SK-N-SH treated with all-trans-retinoic acid at 6 μM for 48 hours (cell line): ENCODE data around the gene RUNDC1.

ENCODE experiments used
- ATAC-seq: fragments of 200-7000 bp; cut with Tn5 transposase; 3 replicates; pipeline ENCODE4 v1.9.1; 2020; ENCODE audit warnings: mild to moderate bottlenecking, moderate library complexity
- ARNTL ChIP-seq: fragments of 450-650 bp; formaldehyde crosslinking; IDR thresholded peaks from 2 replicates; pipeline ENCODE4 v1.5.0; 2020; ENCODE audit warnings: low read depth, mild to moderate bottlenecking, moderate library complexity, borderline replicate concordance
- BACH2 ChIP-seq: fragments of 250-450 bp; sonication (Bioruptor Pico); IDR thresholded peaks from 2 replicates; pipeline ENCODE4 v1.9.0; 2021; ENCODE audit warnings: mild to moderate bottlenecking, borderline replicate concordance
- CSDC2 ChIP-seq: fragments of 250-450 bp; sonication (Bioruptor Pico); IDR thresholded peaks from 2 replicates; pipeline ENCODE4 v1.5.0; 2020; ENCODE audit warnings: mild to moderate bottlenecking, moderate library complexity
- ESRRG ChIP-seq: fragments of 250-450 bp; sonication (Bioruptor Pico); IDR thresholded peaks from 2 replicates; pipeline ENCODE4 v1.6.1; 2021; ENCODE audit warnings: mild to moderate bottlenecking
- GLIS3 ChIP-seq: fragments of 250-450 bp; sonication (Bioruptor Pico); IDR thresholded peaks from 2 replicates; pipeline ENCODE4 v1.5.0; 2020; ENCODE audit warnings: mild to moderate bottlenecking, moderate library complexity
- ISL1 ChIP-seq: fragments of 250-450 bp; sonication (Bioruptor Pico); IDR thresholded peaks from 2 replicates; pipeline ENCODE4 v2.1.2; 2022; ENCODE audit warnings: mild to moderate bottlenecking, moderate library complexity
- PPARA ChIP-seq: fragments of 250-450 bp; sonication (Bioruptor Pico); IDR thresholded peaks from 2 replicates; pipeline ENCODE4 v1.5.0; 2020; ENCODE audit warnings: mild to moderate bottlenecking, borderline replicate concordance
- RARB ChIP-seq: fragments of 250-450 bp; sonication (Bioruptor Pico); IDR thresholded peaks from 2 replicates; pipeline ENCODE4 v1.8.0; 2021; ENCODE audit warnings: mild to moderate bottlenecking, moderate library complexity
- SNAI2 ChIP-seq: fragments of 250-450 bp; sonication (Bioruptor Pico); IDR thresholded peaks from 2 replicates; pipeline ENCODE4 v1.5.0; 2020; ENCODE audit warnings: mild to moderate bottlenecking, moderate library complexity
- TCF4 ChIP-seq: fragments of 250-450 bp; sonication (Bioruptor Pico); IDR thresholded peaks from 2 replicates; pipeline ENCODE4 v1.8.0; 2021; ENCODE audit warnings: mild to moderate bottlenecking, moderate library complexity, borderline replicate concordance
- TOX ChIP-seq: fragments of 250-450 bp; sonication (Bioruptor Pico); IDR thresholded peaks from 2 replicates; pipeline ENCODE4 v1.8.0; 2021; ENCODE audit warnings: mild to moderate bottlenecking, moderate library complexity, borderline replicate concordance
- ZC3H10 ChIP-seq: fragments of 250-450 bp; sonication (Bioruptor Pico); IDR thresholded peaks from 2 replicates; pipeline ENCODE4 v1.5.1; 2021; ENCODE audit warnings: mild to moderate bottlenecking, moderate library complexity
- ZFP3 ChIP-seq: fragments of 250-450 bp; sonication (Bioruptor Pico); IDR thresholded peaks from 2 replicates; pipeline ENCODE4 v1.5.0; 2020; ENCODE audit warnings: mild to moderate bottlenecking, moderate library complexity
- ZFP30 ChIP-seq: fragments of 450-650 bp; formaldehyde crosslinking; IDR thresholded peaks from 2 replicates; pipeline ENCODE4 v1.5.0; 2022; ENCODE audit warnings: mild to moderate bottlenecking, moderate library complexity
- ZNF565 ChIP-seq: fragments of 450-650 bp; formaldehyde crosslinking; conservative IDR thresholded peaks from 2 replicates; pipeline ENCODE4 v1.5.0; 2020; ENCODE audit warnings: low read depth, mild to moderate bottlenecking, moderate library complexity
- ZNF70 ChIP-seq: fragments of 450-650 bp; formaldehyde crosslinking; IDR thresholded peaks from 2 replicates; pipeline ENCODE4 v1.5.0; 2020; ENCODE audit warnings: mild to moderate bottlenecking, moderate library complexity
- ZNF8 ChIP-seq: fragments of 450-650 bp; formaldehyde crosslinking; IDR thresholded peaks from 2 replicates; pipeline ENCODE4 v1.5.0; 2020; ENCODE audit warnings: mild to moderate bottlenecking, moderate library complexity
- TF ChIP-seq, protein P1 (sequence below): fragments of 250-450 bp; sonication (Bioruptor Pico); IDR thresholded peaks from 2 replicates; pipeline ENCODE4 v1.8.0; 2021; ENCODE audit warnings: low read depth, mild to moderate bottlenecking, moderate library complexity, borderline replicate concordance
- TF ChIP-seq, protein P2 (sequence below): fragments of 250-450 bp; sonication (Bioruptor Pico); IDR thresholded peaks from 2 replicates; pipeline ENCODE4 v1.5.0; 2020; ENCODE audit warnings: mild to moderate bottlenecking, moderate library complexity
- TF ChIP-seq, protein P3 (sequence below): fragments of 250-450 bp; sonication (Bioruptor Pico); IDR thresholded peaks from 2 replicates; pipeline ENCODE4 v1.5.1; 2021; ENCODE audit warnings: mild to moderate bottlenecking, moderate library complexity
- TF ChIP-seq, protein P4 (sequence below): fragments of 250-450 bp; sonication (Bioruptor Pico); IDR thresholded peaks from 2 replicates; pipeline ENCODE4 v1.8.0; 2020; ENCODE audit warnings: mild to moderate bottlenecking, moderate library complexity, borderline replicate concordance

The RUNDC1 gene

DNA sequence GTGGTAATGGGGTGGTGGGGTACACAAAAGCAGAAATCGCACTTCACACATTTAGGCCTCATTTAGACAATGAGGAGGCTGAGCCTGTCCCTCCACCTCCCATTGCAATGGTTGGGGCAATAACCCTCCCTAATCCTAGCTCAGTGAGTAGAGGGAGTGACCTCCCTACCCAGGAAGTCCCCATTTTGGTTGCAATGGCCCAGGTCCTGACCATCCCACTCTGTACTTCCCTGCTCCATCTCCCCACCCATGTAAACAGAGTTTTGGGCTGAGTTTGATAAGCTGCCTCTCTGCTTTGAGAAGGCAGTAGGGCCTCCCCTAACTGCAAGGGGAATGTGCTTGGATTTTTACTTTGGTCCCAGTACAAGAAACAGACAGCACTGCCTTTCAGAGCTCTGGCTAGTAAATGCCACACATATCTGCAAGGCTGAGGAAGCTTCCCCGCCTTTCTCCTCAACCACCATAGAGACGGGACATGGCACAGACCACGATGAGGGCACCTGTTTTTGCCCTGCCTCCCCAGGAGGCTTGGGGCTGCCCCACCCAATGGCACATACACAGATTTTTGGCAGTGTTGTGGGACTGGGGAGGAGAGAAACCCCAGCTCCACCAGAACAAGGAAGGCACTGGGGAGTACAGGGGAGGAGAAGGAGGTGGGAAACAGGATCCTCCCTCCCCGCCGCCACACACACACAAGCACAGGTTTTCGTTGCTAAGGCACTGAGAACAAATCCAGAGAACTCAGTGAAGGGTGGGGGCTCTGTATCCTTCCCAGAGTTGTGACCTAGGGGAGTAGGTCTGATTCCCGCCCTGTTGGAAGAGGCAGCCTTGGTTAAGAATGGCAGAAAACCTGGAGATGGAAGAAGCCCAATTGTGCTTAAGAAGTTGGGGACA is 34.5 kb downstream of the RUNDC1 start:
- ATAC-seq, result no peak
- TF ChIP-seq TOX (CRISPR knock-in tag) (no peak), ZNF8 (CRISPR knock-in tag) (no peak), ZC3H10 (no peak), ZFP30 (no peak), CSDC2 (no peak), ZFP3 (no peak), TCF4 (no peak), PPARA (CRISPR knock-in tag) (no peak), ISL1 (CRISPR knock-in tag) (no peak), GLIS3 (CRISPR knock-in tag) (no peak), ZNF565 (CRISPR knock-in tag) (no peak), BACH2 (CRISPR knock-in tag) (no peak), SNAI2 (no peak), RARB (no peak), ESRRG (CRISPR knock-in tag) (no peak)
- TF ChIP-seq, protein P1, sequence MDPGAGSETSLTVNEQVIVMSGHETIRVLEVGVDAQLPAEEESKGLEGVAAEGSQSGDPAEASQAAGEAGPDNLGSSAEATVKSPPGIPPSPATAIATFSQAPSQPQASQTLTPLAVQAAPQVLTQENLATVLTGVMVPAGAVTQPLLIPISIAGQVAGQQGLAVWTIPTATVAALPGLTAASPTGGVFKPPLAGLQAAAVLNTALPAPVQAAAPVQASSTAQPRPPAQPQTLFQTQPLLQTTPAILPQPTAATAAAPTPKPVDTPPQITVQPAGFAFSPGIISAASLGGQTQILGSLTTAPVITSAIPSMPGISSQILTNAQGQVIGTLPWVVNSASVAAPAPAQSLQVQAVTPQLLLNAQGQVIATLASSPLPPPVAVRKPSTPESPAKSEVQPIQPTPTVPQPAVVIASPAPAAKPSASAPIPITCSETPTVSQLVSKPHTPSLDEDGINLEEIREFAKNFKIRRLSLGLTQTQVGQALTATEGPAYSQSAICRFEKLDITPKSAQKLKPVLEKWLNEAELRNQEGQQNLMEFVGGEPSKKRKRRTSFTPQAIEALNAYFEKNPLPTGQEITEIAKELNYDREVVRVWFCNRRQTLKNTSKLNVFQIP, result no peak
- TF ChIP-seq, protein P2, sequence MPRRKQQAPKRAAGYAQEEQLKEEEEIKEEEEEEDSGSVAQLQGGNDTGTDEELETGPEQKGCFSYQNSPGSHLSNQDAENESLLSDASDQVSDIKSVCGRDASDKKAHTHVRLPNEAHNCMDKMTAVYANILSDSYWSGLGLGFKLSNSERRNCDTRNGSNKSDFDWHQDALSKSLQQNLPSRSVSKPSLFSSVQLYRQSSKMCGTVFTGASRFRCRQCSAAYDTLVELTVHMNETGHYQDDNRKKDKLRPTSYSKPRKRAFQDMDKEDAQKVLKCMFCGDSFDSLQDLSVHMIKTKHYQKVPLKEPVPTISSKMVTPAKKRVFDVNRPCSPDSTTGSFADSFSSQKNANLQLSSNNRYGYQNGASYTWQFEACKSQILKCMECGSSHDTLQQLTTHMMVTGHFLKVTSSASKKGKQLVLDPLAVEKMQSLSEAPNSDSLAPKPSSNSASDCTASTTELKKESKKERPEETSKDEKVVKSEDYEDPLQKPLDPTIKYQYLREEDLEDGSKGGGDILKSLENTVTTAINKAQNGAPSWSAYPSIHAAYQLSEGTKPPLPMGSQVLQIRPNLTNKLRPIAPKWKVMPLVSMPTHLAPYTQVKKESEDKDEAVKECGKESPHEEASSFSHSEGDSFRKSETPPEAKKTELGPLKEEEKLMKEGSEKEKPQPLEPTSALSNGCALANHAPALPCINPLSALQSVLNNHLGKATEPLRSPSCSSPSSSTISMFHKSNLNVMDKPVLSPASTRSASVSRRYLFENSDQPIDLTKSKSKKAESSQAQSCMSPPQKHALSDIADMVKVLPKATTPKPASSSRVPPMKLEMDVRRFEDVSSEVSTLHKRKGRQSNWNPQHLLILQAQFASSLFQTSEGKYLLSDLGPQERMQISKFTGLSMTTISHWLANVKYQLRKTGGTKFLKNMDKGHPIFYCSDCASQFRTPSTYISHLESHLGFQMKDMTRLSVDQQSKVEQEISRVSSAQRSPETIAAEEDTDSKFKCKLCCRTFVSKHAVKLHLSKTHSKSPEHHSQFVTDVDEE (CRISPR knock-in tag), result no peak
- TF ChIP-seq, protein P3, sequence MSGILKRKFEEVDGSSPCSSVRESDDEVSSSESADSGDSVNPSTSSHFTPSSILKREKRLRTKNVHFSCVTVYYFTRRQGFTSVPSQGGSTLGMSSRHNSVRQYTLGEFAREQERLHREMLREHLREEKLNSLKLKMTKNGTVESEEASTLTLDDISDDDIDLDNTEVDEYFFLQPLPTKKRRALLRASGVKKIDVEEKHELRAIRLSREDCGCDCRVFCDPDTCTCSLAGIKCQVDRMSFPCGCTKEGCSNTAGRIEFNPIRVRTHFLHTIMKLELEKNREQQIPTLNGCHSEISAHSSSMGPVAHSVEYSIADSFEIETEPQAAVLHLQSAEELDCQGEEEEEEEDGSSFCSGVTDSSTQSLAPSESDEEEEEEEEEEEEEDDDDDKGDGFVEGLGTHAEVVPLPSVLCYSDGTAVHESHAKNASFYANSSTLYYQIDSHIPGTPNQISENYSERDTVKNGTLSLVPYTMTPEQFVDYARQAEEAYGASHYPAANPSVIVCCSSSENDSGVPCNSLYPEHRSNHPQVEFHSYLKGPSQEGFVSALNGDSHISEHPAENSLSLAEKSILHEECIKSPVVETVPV, result no peak
- TF ChIP-seq, protein P4, sequence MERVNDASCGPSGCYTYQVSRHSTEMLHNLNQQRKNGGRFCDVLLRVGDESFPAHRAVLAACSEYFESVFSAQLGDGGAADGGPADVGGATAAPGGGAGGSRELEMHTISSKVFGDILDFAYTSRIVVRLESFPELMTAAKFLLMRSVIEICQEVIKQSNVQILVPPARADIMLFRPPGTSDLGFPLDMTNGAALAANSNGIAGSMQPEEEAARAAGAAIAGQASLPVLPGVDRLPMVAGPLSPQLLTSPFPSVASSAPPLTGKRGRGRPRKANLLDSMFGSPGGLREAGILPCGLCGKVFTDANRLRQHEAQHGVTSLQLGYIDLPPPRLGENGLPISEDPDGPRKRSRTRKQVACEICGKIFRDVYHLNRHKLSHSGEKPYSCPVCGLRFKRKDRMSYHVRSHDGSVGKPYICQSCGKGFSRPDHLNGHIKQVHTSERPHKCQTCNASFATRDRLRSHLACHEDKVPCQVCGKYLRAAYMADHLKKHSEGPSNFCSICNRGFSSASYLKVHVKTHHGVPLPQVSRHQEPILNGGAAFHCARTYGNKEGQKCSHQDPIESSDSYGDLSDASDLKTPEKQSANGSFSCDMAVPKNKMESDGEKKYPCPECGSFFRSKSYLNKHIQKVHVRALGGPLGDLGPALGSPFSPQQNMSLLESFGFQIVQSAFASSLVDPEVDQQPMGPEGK (CRISPR knock-in tag), result no peak

DNA sequence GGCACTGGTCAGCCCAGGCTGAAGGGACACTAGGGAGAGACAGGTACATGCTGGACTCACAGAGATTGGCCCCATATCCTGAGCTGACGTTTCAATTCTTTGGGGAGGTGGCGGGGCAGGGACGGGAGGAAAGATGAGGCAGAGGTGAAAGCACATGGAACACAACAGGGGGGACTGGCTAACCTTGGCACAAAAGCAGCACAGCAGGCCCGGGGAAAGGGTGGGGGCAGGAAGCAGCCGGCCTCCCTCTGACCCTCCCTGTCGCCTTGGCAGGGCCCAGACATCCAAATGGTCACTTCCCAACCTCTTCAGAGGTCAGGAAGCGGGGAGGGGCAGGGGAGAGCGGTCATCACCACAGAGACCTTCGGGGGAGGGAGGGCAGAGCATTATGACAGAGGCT is 35.2 kb downstream of the RUNDC1 start:
- ATAC-seq, result no peak
- TF ChIP-seq ZC3H10 (no peak), ZFP30 (no peak), TCF4 (no peak), ESRRG (CRISPR knock-in tag) (no peak)

DNA sequence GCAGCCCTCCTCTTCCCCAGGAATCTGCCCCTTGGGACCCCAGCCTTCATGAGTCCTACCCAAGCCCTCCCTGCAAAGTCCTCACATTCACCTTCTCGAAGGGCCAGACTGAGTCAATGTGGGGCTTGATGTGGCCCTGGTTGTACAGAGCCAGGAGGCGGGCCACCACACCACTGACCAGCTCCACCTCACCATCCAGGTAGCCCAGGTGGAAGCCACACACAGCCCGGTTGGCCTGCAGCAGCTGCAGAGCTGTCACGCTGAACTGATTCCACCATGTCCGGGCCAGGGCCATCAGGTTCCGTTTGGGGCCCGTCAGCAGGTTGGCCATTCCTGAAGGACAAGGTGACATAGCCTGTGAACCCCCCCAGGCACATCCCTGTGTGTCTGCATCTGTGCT is 35.9 kb downstream of the RUNDC1 start:
- ATAC-seq, result no peak
- TF ChIP-seq ISL1 (CRISPR knock-in tag), result no peak
- no peak for TF ChIP-seq CSDC2
- no peak for TF ChIP-seq ZFP30
- TF ChIP-seq SNAI2, result no peak
- TF ChIP-seq RARB, result no peak
- TF ChIP-seq ZNF8 (CRISPR knock-in tag), result no peak
- TF ChIP-seq ZFP3, result no peak
- TF ChIP-seq TCF4, result no peak
- no peak for TF ChIP-seq GLIS3 (CRISPR knock-in tag)
- no peak for TF ChIP-seq ARNTL
- no peak for TF ChIP-seq BACH2 (CRISPR knock-in tag)
- TF ChIP-seq, protein P4 (CRISPR knock-in tag), result no peak
- TF ChIP-seq, protein P2 (CRISPR knock-in tag), result no peak
- no peak for TF ChIP-seq ZNF70 (CRISPR knock-in tag)
- no peak for TF ChIP-seq TOX (CRISPR knock-in tag)
